Subcutaneous adipose tissue (tissue), 4 donors: Measurements from ENCODE around the gene RAB44. TPM values are rescaled to one million over a fixed set of nuclear protein-coding genes. Genes with fewer than 3 reads are reported as not detected.

Source experiments
- CTCF ChIP-seq: fragments of 450-650 bp; IDR thresholded peaks from one replicate; pipeline ENCODE4 v1.5.1; 2016; ENCODE audit warnings: low read depth, mild to moderate bottlenecking, control low read depth, antibody characterized with exemption, moderate library complexity
- small RNA-seq: library from RNA; depleted of rRNA; stranded (forward); fragments of <200 nt; gene quantifications from one replicate; pipeline ENCODE3, GENCODE V24; 2016
- total RNA-seq, 4 donors: library from RNA; depleted of rRNA; stranded (reverse); fragments of >200 nt; gene quantifications; one replicate each; pipeline ENCODE4 v1.1.0, GENCODE V29; 2016

Gene RAB44
- total RNA-seq, 4 donors from 2014 or later = 0.51 to 1.3 (median 0.82) TPM; not detected in 1

GRCh38 chr6:36777801-36778200 is 80.2 kb downstream of the RAB44 start:
- TF ChIP-seq CTCF = no peak

- TF ChIP-seq CTCF = no peak
Measured at GRCh38 chr6:36779227-36779626, 81.6 kb downstream of the RAB44 start.

DNA sequence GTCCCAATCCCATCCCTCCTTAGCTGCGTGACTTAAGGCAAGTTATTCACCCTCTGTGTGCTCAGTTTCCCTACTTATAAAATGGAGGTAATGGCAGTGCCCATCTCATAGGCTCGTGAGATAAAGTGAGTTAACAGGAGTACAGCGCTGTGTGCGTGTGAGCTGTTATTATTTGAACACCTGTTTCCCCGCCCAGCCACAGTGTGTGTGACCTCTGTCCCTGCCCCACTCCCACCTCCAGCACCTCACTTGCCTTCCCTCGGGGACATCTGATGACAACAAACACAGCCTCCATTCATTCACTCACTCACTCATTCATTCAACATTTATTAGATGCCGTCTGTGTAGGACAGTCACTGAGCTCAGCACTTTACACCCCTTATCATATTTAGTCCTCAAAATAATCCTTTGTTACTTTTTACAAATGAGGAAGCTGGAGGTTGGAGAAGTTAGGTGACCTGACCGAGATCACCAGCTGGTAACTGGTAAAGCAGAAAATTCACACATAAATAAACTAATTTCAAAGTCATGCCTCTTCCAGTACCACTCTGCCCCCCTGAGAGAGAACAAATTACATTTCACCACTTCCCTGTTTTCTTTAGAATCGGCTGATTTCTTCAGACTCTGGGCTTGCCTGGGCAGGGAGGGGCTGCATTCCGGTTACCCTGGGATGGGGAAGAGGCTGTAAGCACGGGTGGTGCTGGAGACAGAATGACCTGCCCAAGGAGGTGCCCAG is 83.0 kb downstream of the RAB44 start:
- no peak for TF ChIP-seq CTCF

DNA sequence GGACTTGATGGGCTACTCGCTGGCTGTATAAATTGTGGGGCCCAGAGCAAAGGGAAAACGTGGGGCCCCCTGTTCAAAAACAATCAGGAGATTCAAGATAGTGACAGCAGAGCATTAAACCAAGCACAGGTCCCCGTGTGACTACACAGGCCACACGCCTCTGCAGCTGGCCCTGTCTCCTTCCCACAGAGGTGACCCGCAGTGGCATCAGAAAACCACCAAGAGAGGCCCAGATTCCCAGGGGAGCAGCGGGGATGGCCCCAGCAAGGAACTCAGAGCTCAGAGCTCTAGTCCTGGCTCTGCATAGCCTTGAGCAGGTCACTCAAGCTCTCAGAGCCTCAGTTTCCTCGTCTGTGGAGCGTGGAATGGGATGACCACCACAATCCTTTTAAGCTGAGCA is 84.0 kb downstream of the RAB44 start:
- no peak for TF ChIP-seq CTCF

Small RNA genes lying within 50 kb of the gene (small RNA-seq; reads per million reads assigned to genes)
- 0.49 reads per million for gene RF00019

Other genes with a start within 250 kb of the RAB44 start
- gene STK38, start 150.3 kb upstream of the RAB44 start, total RNA-seq = 10 to 100 TPM; 27.3 to 52.9 (median 44.5) TPM
- gene SRSF3, start 103.5 kb upstream of the RAB44 start, total RNA-seq = 100 to 1,000 TPM in 2 of 4 donors, 10 to 100 TPM in 2; 93.2 to 247 (median 116) TPM
- 100 to 1,000 TPM in 2 of 4 donors, 10 to 100 TPM in 2; 75.7 to 120 (median 104) TPM for gene CDKN1A, start 19.1 kb upstream of the RAB44 start, total RNA-seq
- 1 to 10 TPM in 1 of 4 donors, under 1 TPM in 3; 0.19 to 1.3 (median 0.59) TPM for gene CPNE5, start 141.6 kb downstream of the RAB44 start, total RNA-seq
- 10 to 100 TPM in 1 of 4 donors, 1 to 10 TPM in 3; 4.3 to 18.4 (median 6.7) TPM for gene PPIL1, start 177.0 kb downstream of the RAB44 start, total RNA-seq
- 10 to 100 TPM; 36.2 to 49.5 (median 44.2) TPM for gene C6orf89, start 188.1 kb downstream of the RAB44 start, total RNA-seq